HepG2 (cell line): Measurements from ENCODE around the gene KDM1B. TPM values are rescaled to one million over a fixed set of nuclear protein-coding genes. Genes with fewer than 3 reads are reported as not detected.

ENCODE experiments used
- ATAC-seq: fragments of 200-7000 bp; cut with Tn5 transposase; 3 replicates; pipeline ENCODE4 v1.9.1; 2020; ENCODE audit warnings: mild to moderate bottlenecking, moderate library complexity
- BruUV-seq: library from RNA; stranded (reverse); fragments of 400-500 nt; replicated peaks from 2 replicates; lab custom pipeline; 2021; lab: Mats Ljungman, UMichigan
- CTCF ChIA-PET: fragments of 300-600 bp; formaldehyde crosslinking; extraction: SDS; loops from one replicate; lab custom pipeline; 2021; ENCODE audit warnings: low total read pairs, inconsistent platforms, low intra/inter-chr PET ratio; lab: Yijun Ruan, JAX
- POLR2A ChIA-PET: fragments of 350-600 bp; sonication (Branson Sonifier 250); formaldehyde crosslinking; loops from one replicate; lab custom pipeline; 2020; ENCODE audit warnings: antibody characterized with exemption, inconsistent platforms; lab: Yijun Ruan, JAX
- DNase-seq: peaks from one replicate; pipeline ENCODE4 v3.0.0-alpha.2; 2015; ENCODE audit warnings: low spot score
- FAIRE-seq: peaks from 3 replicates; lab custom pipeline; 2011; peaks lifted over from hg19 to GRCh38; lab: Jason Lieb, UNC
- H2AFZ ChIP-seq: one replicate; pipeline ENCODE4 v1.6.1; 2011; ENCODE audit warnings: low read length, inconsistent platforms
- H3K27ac ChIP-seq: fragments of 300-600 bp; 3 replicates; pipeline ENCODE4 v1.8.0; 2011; ENCODE audit warnings: mixed run types, mild to moderate bottlenecking, mixed read lengths, low read length, inconsistent platforms; ENCODE audit not compliant: insufficient read depth; ENCODE audit errors: extremely low read length
- H3K27me3 ChIP-seq, 2 experiments: fragments of 200-600 bp in 1 of 2; 2 replicates in 1 of 2; 3 replicates in 1 of 2; pipeline versions ENCODE4 v1.6.0 to v1.8.0; 2011; ENCODE audit warnings: low read length in 2 of 2, mild to moderate bottlenecking in 2 of 2, moderate library complexity in 2 of 2, inconsistent platforms in 1 of 2; ENCODE audit not compliant: insufficient read depth in 2 of 2, control insufficient read depth in 1 of 2
- H3K36me3 ChIP-seq, 2 experiments: fragments of 200-600 bp in 1 of 2; replicated peaks in 1 of 2; 2 replicates in 1 of 2; 3 replicates in 1 of 2; pipeline versions ENCODE4 v1.5.1 to v1.8.0; 2011; ENCODE audit warnings: low read length in 2 of 2, inconsistent platforms in 1 of 2; ENCODE audit not compliant: insufficient read depth in 2 of 2, control insufficient read depth in 1 of 2
- H3K4me1 ChIP-seq: 2 replicates; pipeline ENCODE4 v1.5.1; 2012; ENCODE audit warnings: low read length, inconsistent platforms; ENCODE audit not compliant: insufficient read depth
- H3K4me2 ChIP-seq: 2 replicates; pipeline ENCODE4 v1.6.0; 2011; ENCODE audit warnings: low read depth, low read length, inconsistent platforms
- H3K4me3 ChIP-seq, 3 experiments: fragments of 200-600 bp in 1 of 3; sonication (generic), shearing (Covaris generic) in 1 of 3; replicated peaks in 1 of 3; 2 replicates each; pipeline ENCODE4 v1.5.1; 2011 to 2016; ENCODE audit warnings: low read length in 3 of 3, inconsistent platforms in 2 of 3, low read depth in 2 of 3, mild to moderate bottlenecking in 2 of 3, control low read depth in 1 of 3, mixed read lengths in 1 of 3; ENCODE audit not compliant: insufficient read depth in 1 of 3
- H3K79me2 ChIP-seq: one replicate; pipeline ENCODE4 v1.6.1; 2011; ENCODE audit warnings: low read length, inconsistent platforms; ENCODE audit not compliant: insufficient read depth
- H3K9ac ChIP-seq: 2 replicates; pipeline ENCODE4 v1.6.0; 2011; ENCODE audit warnings: mild to moderate bottlenecking, low read depth, low read length, inconsistent platforms; ENCODE audit not compliant: insufficient read depth
- H3K9me3 ChIP-seq: 2 replicates; pipeline ENCODE4 v1.5.1; 2012; ENCODE audit warnings: mild to moderate bottlenecking, low read length
- H4K20me1 ChIP-seq: 2 replicates; pipeline ENCODE4 v1.6.0; 2011; ENCODE audit warnings: inconsistent platforms, mild to moderate bottlenecking, low read length, moderate library complexity; ENCODE audit not compliant: insufficient read depth
- ARID2 ChIP-seq: sonication (generic); formaldehyde crosslinking; IDR thresholded peaks from 2 replicates; pipeline ENCODE4 v1.8.1; 2022; ENCODE audit warnings: mild to moderate bottlenecking, missing genetic modification reagents, borderline replicate concordance
- CHD4 ChIP-seq: fragments of 200-600 bp; sonication (generic); IDR thresholded peaks from 2 replicates; pipeline ENCODE4 v1.7.0; 2017; ENCODE audit warnings: mild to moderate bottlenecking, low read length, borderline replicate concordance
- FOXJ3 ChIP-seq: sonication (generic); formaldehyde crosslinking; IDR thresholded peaks from 2 replicates; pipeline ENCODE4 v1.4.0; 2020; ENCODE audit warnings: missing genetic modification reagents, mild to moderate bottlenecking, borderline replicate concordance
- GATA4 ChIP-seq: sonication (generic); IDR thresholded peaks from 2 replicates; pipeline ENCODE4 v1.6.1; 2016; ENCODE audit warnings: antibody characterized with exemption, low read depth, borderline replicate concordance
- HNF4A ChIP-seq: sonication (generic); formaldehyde crosslinking; IDR thresholded peaks from 2 replicates; pipeline ENCODE4 v1.4.0; 2020; ENCODE audit warnings: missing genetic modification reagents
- NCOR1 ChIP-seq: fragments of 200-600 bp; sonication (generic); IDR thresholded peaks from 2 replicates; pipeline ENCODE4 v1.7.0; 2017; ENCODE audit warnings: antibody characterized with exemption, low read length, borderline replicate concordance
- NFIB ChIP-seq: sonication (generic); formaldehyde crosslinking; IDR thresholded peaks from 2 replicates; pipeline ENCODE4 v1.9.0; 2021; ENCODE audit warnings: missing genetic modification reagents, mild to moderate bottlenecking, borderline replicate concordance
- POGZ ChIP-seq: sonication (generic); formaldehyde crosslinking; IDR thresholded peaks from 2 replicates; pipeline ENCODE4 v1.4.0; 2020; ENCODE audit warnings: mild to moderate bottlenecking, missing genetic modification reagents
- POLR2A ChIP-seq, 2 experiments: IDR thresholded peaks; 2 replicates each; pipeline ENCODE4 v1.6.1; 2011; ENCODE audit warnings: low read depth in 2 of 2, low read length in 2 of 2, mild to moderate bottlenecking in 1 of 2, moderate library complexity in 1 of 2; ENCODE audit not compliant: insufficient read depth in 1 of 2
- POLR2AphosphoS2 ChIP-seq: IDR thresholded peaks from 2 replicates; pipeline ENCODE4 v1.6.1; 2011; ENCODE audit warnings: low read depth, low read length, improper control_type of control experiment
- SATB2 ChIP-seq: sonication (generic); formaldehyde crosslinking; IDR thresholded peaks from 2 replicates; pipeline ENCODE4 v1.5.0; 2020; ENCODE audit warnings: missing genetic modification reagents
- SIX4 ChIP-seq: sonication (generic); formaldehyde crosslinking; IDR thresholded peaks from 2 replicates; pipeline ENCODE4 v1.4.0; 2020; ENCODE audit warnings: missing genetic modification reagents
- TCF12 ChIP-seq, 2 experiments: fragments of 450-650 bp in 1 of 2; sonication (generic) in 1 of 2; formaldehyde crosslinking in 1 of 2; IDR thresholded peaks; 2 replicates each; pipeline versions ENCODE4 v1.6.1 to v1.8.0; 2017 to 2022; ENCODE audit warnings: antibody characterized with exemption in 1 of 2, mild to moderate bottlenecking in 1 of 2, missing genetic modification reagents in 1 of 2, moderate library complexity in 1 of 2
- ZFP62 ChIP-seq: sonication (generic); formaldehyde crosslinking; IDR thresholded peaks from 2 replicates; pipeline ENCODE4 v1.4.0; 2020; ENCODE audit warnings: missing genetic modification reagents
- ZNF703 ChIP-seq: sonication (generic); formaldehyde crosslinking; IDR thresholded peaks from 2 replicates; pipeline ENCODE4 v1.5.1; 2020; ENCODE audit warnings: missing genetic modification reagents, mild to moderate bottlenecking, moderate library complexity, borderline replicate concordance
- WGBS: methylation state at CpG from one replicate; pipeline ENCODE4 v1.1.6; 2017; ENCODE audit warnings: low lambda C conversion rate; 5-methylcytosine and 5-hydroxymethylcytosine counted together
- in situ Hi-C: cut with HindIII; loops from 2 replicates; pipeline ENCODE4 v1.10.0; 2017; ENCODE audit warnings: low pct_unique_long_range_greater_than_20kb; ENCODE audit not compliant: extremely low pct_ligation_motif_present
- intact Hi-C: fragments of 100-400 bp; cut with micrococcal nuclease; formaldehyde crosslinking; loops from one replicate; pipeline ENCODE4 v1.10.0; 2022; ENCODE audit not compliant: unreplicated experiment
- polyA plus RNA-seq, 8 experiments: library from polyadenylated mRNA; depleted of rRNA in 3 of 8; stranded (reverse) in 7 of 8; unstranded in 1 of 8; fragments of >200 nt; fragmentation: Illumina TruSeq in 4 of 8; extraction: Trizol in 4 of 8; gene quantifications; 2 replicates each; pipeline versions ENCODE4 v1.2.1 to v1.2.3, GENCODE V29; 2011 to 2016; ENCODE audit warnings: low read depth in 4 of 8, missing spikeins in 1 of 8, mixed read lengths in 1 of 8; ENCODE audit not compliant: insufficient read depth in 1 of 8
- total RNA-seq, 5 experiments: library from RNA; depleted of rRNA; stranded (reverse); fragments of >200 nt; fragmentation: Illumina TruSeq; extraction: Trizol; gene quantifications; 2 replicates each; pipeline ENCODE4 v1.2.3, GENCODE V29; 2016; ENCODE audit warnings: low read depth in 1 of 5
- TF ChIP-seq, protein P1 (sequence below): sonication (generic); formaldehyde crosslinking; IDR thresholded peaks from 2 replicates; pipeline ENCODE4 v1.4.0; 2020; ENCODE audit warnings: missing genetic modification reagents

KDM1B gene
- total and polyA plus RNA-seq, 2 of the 13 experiments (the other 11 are each of a cell fraction or from before 2014, with no cell fraction given), result 9.8 to 13.2 TPM

- DNase-seq (no peak), FAIRE-seq (no peak)
- in situ Hi-C loops, result no loop called here
- H3K4me3 ChIP-seq, result no peak overlapping the region
- peaks cover 5 to 34% of the 10 kb centered on the region in 2 experiments; a peak in 4 of 5 replicates for H3K36me3 ChIP-seq
- H2AFZ ChIP-seq, result no peak overlapping the region
- TF ChIP-seq ZFP62 (no peak), TCF12 (IDR thresholded peaks at IDR 0.05) (no peak), TCF12 (CRISPR knock-in tag; IDR thresholded peaks at IDR 0.05) (no peak), POLR2AphosphoS2 (no peak), ZNF703 (no peak), HNF4A (no peak), FOXJ3 (CRISPR knock-in tag) (no peak), POLR2A (IDR thresholded peaks at IDR 0.05; ENCODE audit: insufficient read depth in 1 of 2, low read depth in 2 of 2, low read length in 2 of 2) (no peak), NCOR1 (no peak), GATA4 (no peak), SIX4 (CRISPR knock-in tag) (no peak), NFIB (CRISPR knock-in tag) (no peak), SATB2 (CRISPR knock-in tag) (no peak), POGZ (CRISPR knock-in tag) (no peak), ARID2 (no peak), CHD4 (no peak)
- TF ChIP-seq, protein P1, sequence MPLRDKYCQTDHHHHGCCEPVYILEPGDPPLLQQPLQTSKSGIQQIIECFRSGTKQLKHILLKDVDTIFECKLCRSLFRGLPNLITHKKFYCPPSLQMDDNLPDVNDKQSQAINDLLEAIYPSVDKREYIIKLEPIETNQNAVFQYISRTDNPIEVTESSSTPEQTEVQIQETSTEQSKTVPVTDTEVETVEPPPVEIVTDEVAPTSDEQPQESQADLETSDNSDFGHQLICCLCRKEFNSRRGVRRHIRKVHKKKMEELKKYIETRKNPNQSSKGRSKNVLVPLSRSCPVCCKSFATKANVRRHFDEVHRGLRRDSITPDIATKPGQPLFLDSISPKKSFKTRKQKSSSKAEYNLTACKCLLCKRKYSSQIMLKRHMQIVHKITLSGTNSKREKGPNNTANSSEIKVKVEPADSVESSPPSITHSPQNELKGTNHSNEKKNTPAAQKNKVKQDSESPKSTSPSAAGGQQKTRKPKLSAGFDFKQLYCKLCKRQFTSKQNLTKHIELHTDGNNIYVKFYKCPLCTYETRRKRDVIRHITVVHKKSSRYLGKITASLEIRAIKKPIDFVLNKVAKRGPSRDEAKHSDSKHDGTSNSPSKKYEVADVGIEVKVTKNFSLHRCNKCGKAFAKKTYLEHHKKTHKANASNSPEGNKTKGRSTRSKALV (CRISPR knock-in tag), result no peak
- TF ChIP-seq, all 625 proteins: peak for 0
- intact Hi-C loops, result no loop called here
- ATAC-seq, result no peak
- POLR2A ChIA-PET, result no interaction called here
- WGBS, result 96% methylated on average over 4 of the region's 4 CpGs
- H3K27me3 ChIP-seq, result no peaks in the 10 kb centered on the region
- H3K4me2 ChIP-seq, result no peak overlapping the region
- no peaks in the 10 kb centered on the region for H4K20me1 ChIP-seq
- no peaks in the 10 kb centered on the region for H3K79me2 ChIP-seq
- BruUV-seq, result no TSS peak
- CTCF ChIA-PET, result no interaction called here
- H3K4me1 ChIP-seq, result no peaks in the 10 kb centered on the region
- no peaks in the 10 kb centered on the region for H3K9me3 ChIP-seq
- no peak overlapping the region for H3K27ac ChIP-seq
- no peak overlapping the region for H3K9ac ChIP-seq
Observed at GRCh38 chr6:18165751-18166150, 10.5 kb downstream of the KDM1B start.
